ENCODE data around the gene SSNA1. TPM values are rescaled to one million over a fixed set of nuclear protein-coding genes. Genes with fewer than 3 reads are reported as not detected.

Gene SSNA1
- total RNA-seq, 6 experiments from 2014 or later, result 21.5 to 53.3 (median 25.5) TPM

DNA sequence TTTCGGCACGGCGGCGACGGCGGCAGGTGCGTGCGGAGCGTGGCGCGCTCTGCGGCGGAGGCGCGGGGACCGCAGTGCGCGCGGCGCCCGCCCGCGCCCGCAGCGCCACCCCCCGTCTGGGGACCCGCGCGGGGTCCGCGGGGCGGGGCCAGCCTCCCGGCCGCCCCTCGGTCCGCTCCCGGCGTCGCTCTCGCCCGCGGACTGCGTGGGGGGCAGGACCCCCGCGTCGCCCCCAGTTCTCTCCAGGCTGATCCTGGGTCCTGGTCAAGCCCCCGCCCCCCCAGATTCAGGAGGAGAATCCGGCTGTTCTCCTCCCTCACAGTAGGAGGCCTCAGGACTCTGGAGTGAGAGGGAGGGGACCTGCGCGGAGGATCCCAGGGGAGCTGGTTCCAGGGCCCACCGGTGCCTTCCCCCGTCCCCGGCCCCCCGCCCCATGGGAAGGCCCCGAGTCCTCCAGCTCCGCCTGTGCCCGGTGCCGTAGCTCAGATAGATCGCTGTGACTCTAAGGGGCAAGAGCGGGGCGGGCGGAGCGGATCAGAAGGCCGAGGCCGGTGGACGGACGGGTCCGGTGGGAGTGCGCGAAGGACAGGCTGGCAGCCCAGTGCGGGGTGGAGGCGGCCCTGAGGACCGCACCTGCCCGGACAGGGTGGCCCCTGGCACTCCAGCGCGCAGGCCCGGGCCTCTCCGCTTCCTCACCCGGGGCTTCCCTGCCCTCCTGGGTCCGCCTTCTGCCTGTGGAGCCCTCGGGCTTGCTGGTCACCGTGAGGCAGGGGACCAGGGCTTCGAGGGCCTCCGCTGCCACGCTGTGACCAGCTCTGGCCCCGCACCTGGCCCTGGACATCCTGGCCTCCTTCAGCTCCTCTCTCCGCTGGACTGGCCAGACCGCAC, 34.0 kb downstream of the SSNA1 start, which contains the start of gene RNF208:
RNF208 (minus strand) TSS at position 51 of the 888 bp plus-strand sequence. CDS start 1,028 bp downstream, outside the sequence.
- DNase-seq, result no peak
- H3K4me1 ChIP-seq, result peaks cover 0 to 17% (median 5%) of the 10 kb centered on the region in 4 donors
- H3K27me3 ChIP-seq, result no peaks in the 10 kb centered on the region

DNA sequence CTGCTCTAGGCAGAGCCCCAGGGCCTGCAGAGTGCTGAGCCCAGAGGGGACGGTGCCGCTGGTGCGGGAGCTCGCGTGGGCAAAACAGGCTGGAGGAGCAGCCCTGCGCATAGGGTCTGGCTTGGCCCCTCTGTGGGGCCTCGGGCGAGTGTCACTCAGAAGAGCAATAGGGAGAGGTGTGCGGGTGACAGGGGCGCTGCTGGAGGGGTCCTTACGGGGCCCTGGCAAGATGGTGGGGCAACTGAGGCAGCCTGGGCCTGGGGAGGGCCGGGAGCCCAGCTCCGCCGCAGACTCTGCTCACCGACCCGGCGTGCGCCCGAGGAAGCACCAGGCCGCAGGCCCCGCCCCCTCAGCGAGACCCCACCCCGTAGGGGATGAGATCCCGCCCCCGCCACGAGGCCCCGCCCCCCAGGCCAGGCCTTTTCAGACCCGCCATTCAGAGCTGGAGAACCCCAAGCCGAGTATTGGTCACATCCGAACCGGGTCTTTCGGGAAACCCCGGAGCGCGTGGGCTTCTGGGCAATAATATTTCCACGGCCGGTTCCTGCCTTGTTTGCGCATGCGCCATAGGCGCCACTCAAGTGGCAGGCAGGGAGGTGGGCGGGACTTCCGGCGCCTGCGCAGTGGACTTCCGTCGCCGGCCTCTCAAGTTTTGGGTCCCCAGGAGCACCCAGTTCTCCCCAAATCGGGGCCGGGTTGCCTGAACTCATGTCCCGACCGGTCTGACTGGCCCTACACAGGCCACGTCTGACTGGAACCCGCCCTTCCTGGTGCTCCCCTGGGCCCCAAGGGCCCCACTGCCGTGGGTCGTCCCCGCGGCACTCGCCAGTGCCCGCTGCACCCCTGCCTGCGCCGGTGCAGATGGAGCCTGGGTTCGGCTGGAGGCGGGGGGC, 34.8 kb downstream of the SSNA1 start:
- peak; percentile 50 for TF ChIP-seq POLR2A (IDR thresholded peaks at IDR 0.05)
- TF ChIP-seq, protein P1, sequence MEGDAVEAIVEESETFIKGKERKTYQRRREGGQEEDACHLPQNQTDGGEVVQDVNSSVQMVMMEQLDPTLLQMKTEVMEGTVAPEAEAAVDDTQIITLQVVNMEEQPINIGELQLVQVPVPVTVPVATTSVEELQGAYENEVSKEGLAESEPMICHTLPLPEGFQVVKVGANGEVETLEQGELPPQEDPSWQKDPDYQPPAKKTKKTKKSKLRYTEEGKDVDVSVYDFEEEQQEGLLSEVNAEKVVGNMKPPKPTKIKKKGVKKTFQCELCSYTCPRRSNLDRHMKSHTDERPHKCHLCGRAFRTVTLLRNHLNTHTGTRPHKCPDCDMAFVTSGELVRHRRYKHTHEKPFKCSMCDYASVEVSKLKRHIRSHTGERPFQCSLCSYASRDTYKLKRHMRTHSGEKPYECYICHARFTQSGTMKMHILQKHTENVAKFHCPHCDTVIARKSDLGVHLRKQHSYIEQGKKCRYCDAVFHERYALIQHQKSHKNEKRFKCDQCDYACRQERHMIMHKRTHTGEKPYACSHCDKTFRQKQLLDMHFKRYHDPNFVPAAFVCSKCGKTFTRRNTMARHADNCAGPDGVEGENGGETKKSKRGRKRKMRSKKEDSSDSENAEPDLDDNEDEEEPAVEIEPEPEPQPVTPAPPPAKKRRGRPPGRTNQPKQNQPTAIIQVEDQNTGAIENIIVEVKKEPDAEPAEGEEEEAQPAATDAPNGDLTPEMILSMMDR (IDR thresholded peaks at IDR 0.05), result no peak
- ATAC-seq, result peak; percentile 90 to 92 (median 90)
- Histone ChIP-seq H3K9me3 (no peaks in the 10 kb centered on the region), H3K27me3 (no peaks in the 10 kb centered on the region), H3K27ac (peak overlapping the region; percentile 65 to 80 (median 72)), H3K4me1 (peaks cover 0 to 17% (median 5%) of the 10 kb centered on the region in 4 donors), H3K4me3 (peak overlapping the region; percentile 76 to 87 (median 85)), H3K36me3 (no peaks in the 10 kb centered on the region)
- peak; percentile 97 to 98 (median 98) for DNase-seq
- WGBS (ENCODE audit: insufficient coverage, low coverage, low lambda C conversion rate, missing lambda C conversion rate), result 0% methylated on average over 13 of the region's 63 CpGs
- intact Hi-C loops (cut with DNase I), result no loop called here

More for the DNA sequence above, 34.0 kb downstream of the SSNA1 start, which contains the start of gene RNF208:
- peak; percentile 1 to 7 (median 3) for ATAC-seq
- intact Hi-C loops (cut with DNase I), result no loop called here
- TF ChIP-seq, protein P1 (IDR thresholded peaks at IDR 0.05), result no peak
- no peak for TF ChIP-seq POLR2A (IDR thresholded peaks at IDR 0.05)
- Histone ChIP-seq H3K9me3 (no peaks in the 10 kb centered on the region), H3K4me3 (peak within 1 kb of the TSS; percentile 76 to 87 (median 85)), H3K27ac (peak within 1 kb of the TSS; percentile 54 to 72 (median 65)), H3K36me3 (no peaks in the 10 kb centered on the region)
- 7% methylated on average over 15 of the region's 88 CpGs for whole genome bisulfite sequencing (ENCODE audit: insufficient coverage, low coverage, low lambda C conversion rate, missing lambda C conversion rate)

DNA sequence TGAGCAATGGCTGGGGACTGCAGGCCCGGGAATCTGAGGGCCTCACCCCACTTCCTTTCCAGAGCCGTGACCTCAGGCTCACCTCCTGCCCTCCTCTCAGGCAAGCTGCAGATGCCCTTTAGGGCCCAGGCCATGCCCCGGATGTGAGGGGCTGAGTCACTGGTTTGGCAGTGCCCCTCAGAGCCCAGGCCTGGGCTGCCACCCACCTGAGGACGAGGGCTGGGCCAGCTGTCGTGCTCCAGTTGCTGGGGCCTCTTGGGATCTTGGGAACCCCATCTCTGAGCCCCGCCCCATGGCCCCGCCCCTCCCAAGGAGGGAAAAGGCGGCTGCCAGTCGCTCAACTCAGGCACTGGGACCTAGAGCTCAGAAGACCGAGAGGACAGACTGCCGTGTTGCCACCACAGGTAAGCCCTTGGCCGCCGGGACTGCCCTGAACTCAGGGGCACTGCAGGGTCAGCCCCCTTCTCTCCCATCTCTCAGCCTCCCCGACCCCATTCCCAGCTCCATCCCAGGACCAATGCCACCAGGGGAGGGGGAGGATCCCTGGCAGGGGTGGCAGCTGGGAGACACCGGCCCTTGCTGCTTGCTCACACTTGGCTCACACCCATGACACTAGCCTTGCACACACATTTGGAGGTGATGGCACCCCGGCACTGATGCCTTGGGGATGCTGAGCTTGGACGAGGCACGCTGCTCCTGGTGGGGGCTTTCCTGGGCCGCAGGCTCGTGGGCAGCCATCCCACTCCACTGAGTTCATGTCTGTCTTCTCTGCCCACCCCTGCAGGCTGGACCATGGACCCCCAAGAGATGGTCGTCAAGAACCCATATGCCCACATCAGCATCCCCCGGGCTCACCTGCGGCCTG, 36.6 kb downstream of the SSNA1 start, which contains the start of gene CYSRT1:
CYSRT1 (plus strand) TSS at position 345 of the 865 bp plus-strand sequence; CDS start at position 793, 448 bp downstream.
- no peak for ATAC-seq
- 70% methylated on average over 10 of the region's 23 CpGs for WGBS (ENCODE audit: insufficient coverage, low coverage, low lambda C conversion rate, missing lambda C conversion rate)
- H3K27ac ChIP-seq, result peak within 1 kb of the TSS in 1 of 3 donors; percentile 72
- no peaks in the 10 kb centered on the region for H3K27me3 ChIP-seq
- H3K4me3 ChIP-seq, result peak within 1 kb of the TSS; percentile 76 to 87 (median 85)
- DNase-seq, result no peak
- no peaks in the 10 kb centered on the region for H3K36me3 ChIP-seq
- H3K4me1 ChIP-seq, result peaks cover 0 to 19% (median 5%) of the 10 kb centered on the region in 4 donors
- TF ChIP-seq, protein P1 (IDR thresholded peaks at IDR 0.05), result no peak
- no peak for TF ChIP-seq POLR2A (IDR thresholded peaks at IDR 0.05)
- intact Hi-C loops (cut with DNase I), result no loop called here
- no peaks in the 10 kb centered on the region for H3K9me3 ChIP-seq
